ENCODE data around the gene MAD1L1. TPM values are rescaled to one million over a fixed set of nuclear protein-coding genes. Genes with fewer than 3 reads are reported as not detected.

MAD1L1 gene
- total RNA-seq, 1 donor from 2014 or later, result 32.3 TPM

- H3K4me1 Mint-ChIP-seq (ENCODE audit: low read depth, unreplicated experiment), result peaks cover 9% of the 10 kb centered on the region
- Histone ChIP-seq H3K4me3 (ENCODE audit: insufficient read depth, low read depth, low read length) (no peak overlapping the region), H3K4me2 (ENCODE audit: low read length) (no peak overlapping the region), H4K20me1 (ENCODE audit: insufficient read depth, low read length) (peaks cover 4% of the 10 kb centered on the region), H2AFZ (ENCODE audit: low read depth, low read length) (no peak overlapping the region), H3K27me3 (ENCODE audit: insufficient read depth, low read length) (no peaks in the 10 kb centered on the region), H3K9ac (ENCODE audit: low read length) (no peak overlapping the region), H3K4me1 (ENCODE audit: insufficient read depth, low read length) (peaks cover 4% of the 10 kb centered on the region), H3K9me3 (ENCODE audit: insufficient read depth, low read depth, low read length) (no peaks in the 10 kb centered on the region), H3K36me3 (ENCODE audit: insufficient read depth, low read length) (peaks cover 3% of the 10 kb centered on the region), H3K27ac (ENCODE audit: low read depth, low read length) (no peak overlapping the region), H3K79me2 (ENCODE audit: insufficient read depth, low read length) (peaks cover 10% of the 10 kb centered on the region)
- H3K4me3 Mint-ChIP-seq (ENCODE audit: unreplicated experiment), result no peak overlapping the region
- no peak for FAIRE-seq
- H3K9me3 Mint-ChIP-seq (ENCODE audit: unreplicated experiment), result no peaks in the 10 kb centered on the region
- H3K36me3 Mint-ChIP-seq (ENCODE audit: low read depth, unreplicated experiment), result peaks cover 28% of the 10 kb centered on the region
- TF ChIP-seq CTCF (IDR thresholded peaks at IDR 0.05; ENCODE audit: insufficient read depth, low read depth, low read length), result no peak
- no peak for TF ChIP-seq EZH2 (IDR thresholded peaks at IDR 0.05; ENCODE audit: insufficient read depth, low read length)
- H3K27me3 Mint-ChIP-seq (ENCODE audit: low read depth, unreplicated experiment), result no peaks in the 10 kb centered on the region
- H3K27ac Mint-ChIP-seq (ENCODE audit: unreplicated experiment), result no peak overlapping the region
- DNase-seq (ENCODE audit: low read depth), result no peak
These were observed 39.0 kb downstream of the MAD1L1 start for GRCh38 chr7:2193575-2194305.

- Histone ChIP-seq H3K4me3 (ENCODE audit: insufficient read depth, low read depth, low read length) (no peak overlapping the region), H3K9me3 (ENCODE audit: insufficient read depth, low read depth, low read length) (no peaks in the 10 kb centered on the region), H3K4me1 (ENCODE audit: insufficient read depth, low read length) (peaks cover 4% of the 10 kb centered on the region), H3K36me3 (ENCODE audit: insufficient read depth, low read length) (peaks cover 3% of the 10 kb centered on the region), H3K27ac (ENCODE audit: low read depth, low read length) (no peak overlapping the region), H4K20me1 (ENCODE audit: insufficient read depth, low read length) (peaks cover 4% of the 10 kb centered on the region), H3K27me3 (ENCODE audit: insufficient read depth, low read length) (no peaks in the 10 kb centered on the region), H3K9ac (ENCODE audit: low read length) (no peak overlapping the region), H2AFZ (ENCODE audit: low read depth, low read length) (no peak overlapping the region), H3K4me2 (ENCODE audit: low read length) (no peak overlapping the region), H3K79me2 (ENCODE audit: insufficient read depth, low read length) (peaks cover 11% of the 10 kb centered on the region)
- Mint-ChIP-seq H3K27me3 (ENCODE audit: low read depth, unreplicated experiment) (no peaks in the 10 kb centered on the region), H3K4me1 (ENCODE audit: low read depth, unreplicated experiment) (peaks cover 9% of the 10 kb centered on the region), H3K9me3 (ENCODE audit: unreplicated experiment) (no peaks in the 10 kb centered on the region), H3K27ac (ENCODE audit: unreplicated experiment) (no peak overlapping the region), H3K36me3 (ENCODE audit: low read depth, unreplicated experiment) (peaks cover 30% of the 10 kb centered on the region), H3K4me3 (ENCODE audit: unreplicated experiment) (no peak overlapping the region)
- TF ChIP-seq EZH2 (IDR thresholded peaks at IDR 0.05; ENCODE audit: insufficient read depth, low read length) (no peak), CTCF (IDR thresholded peaks at IDR 0.05; ENCODE audit: insufficient read depth, low read depth, low read length) (no peak)
- FAIRE-seq (no peak), DNase-seq (ENCODE audit: low read depth) (no peak)
These were observed 39.8 kb downstream of the MAD1L1 start for GRCh38 chr7:2192831-2193534.
